Activated CD4-positive, alpha-beta T cell treated with anti-CD3 and anti-CD28 coated beads for 4 hours (primary cell): ENCODE data around the gene HLA-DRB1.
"Not testable (repeated sequence)": the region's sequence is repeated elsewhere in the genome, so short reads cannot be mapped to it uniquely, and the experiment has no call there.

Source experiments
- DNase-seq, 2 donors: peaks; one replicate each; pipeline ENCODE4 v3.0.0-alpha.2; 2020

HLA-DRB1 gene

GRCh38 chr6:32609391-32609730, 19.7 kb upstream of the HLA-DRB1 start:
- no peak for DNase-seq

DNA sequence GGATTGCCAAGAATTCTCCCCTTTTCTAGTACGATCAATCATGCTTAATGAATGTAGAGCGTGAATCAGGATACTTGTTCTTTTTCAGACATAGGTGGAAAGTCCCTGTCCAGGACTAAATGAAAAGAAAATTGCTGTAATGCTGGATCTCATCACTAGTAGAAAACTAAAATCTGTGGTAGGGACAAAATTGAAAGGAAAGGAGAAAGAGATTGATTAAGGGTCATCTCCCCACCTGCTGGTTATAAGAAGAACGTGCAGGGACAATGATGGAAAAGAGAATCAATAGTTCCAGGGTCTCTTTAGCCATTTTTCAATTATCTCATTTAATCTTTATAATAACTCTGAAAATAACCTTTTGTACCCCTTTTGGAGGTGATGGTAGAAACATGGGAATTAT, 18.7 kb upstream of the HLA-DRB1 start:
- no peak for DNase-seq

DNA sequence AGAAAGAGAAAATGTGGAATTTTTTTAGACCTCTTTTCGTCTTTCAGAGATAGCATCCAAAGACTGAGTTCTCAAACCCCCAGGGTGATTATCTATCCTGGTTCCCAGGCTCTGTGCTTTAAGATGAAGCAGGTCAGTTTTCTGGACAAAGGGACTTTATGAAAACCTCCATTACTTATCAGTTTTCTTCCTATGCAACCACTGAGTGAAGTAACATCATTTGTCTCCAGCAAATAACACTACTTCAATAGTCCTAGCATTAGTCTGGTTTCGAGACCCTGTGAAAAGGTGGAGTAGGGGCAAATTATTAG, 18.3 kb upstream of the HLA-DRB1 start:
- no peak for DNase-seq

- DNase-seq: no peak
These were observed 17.8 kb upstream of the HLA-DRB1 start for GRCh38 chr6:32607263-32607987.

- DNase-seq: no peak
These were observed 14.8 kb upstream of the HLA-DRB1 start for GRCh38 chr6:32604434-32604877.

GRCh38 chr6:32603888-32604287, 14.2 kb upstream of the HLA-DRB1 start:
- no peak for DNase-seq

- no peak for DNase-seq
These were observed 13.6 kb upstream of the HLA-DRB1 start for GRCh38 chr6:32603222-32603621.

- DNase-seq: no peak
These were observed 12.7 kb upstream of the HLA-DRB1 start for GRCh38 chr6:32602383-32602782.

DNA sequence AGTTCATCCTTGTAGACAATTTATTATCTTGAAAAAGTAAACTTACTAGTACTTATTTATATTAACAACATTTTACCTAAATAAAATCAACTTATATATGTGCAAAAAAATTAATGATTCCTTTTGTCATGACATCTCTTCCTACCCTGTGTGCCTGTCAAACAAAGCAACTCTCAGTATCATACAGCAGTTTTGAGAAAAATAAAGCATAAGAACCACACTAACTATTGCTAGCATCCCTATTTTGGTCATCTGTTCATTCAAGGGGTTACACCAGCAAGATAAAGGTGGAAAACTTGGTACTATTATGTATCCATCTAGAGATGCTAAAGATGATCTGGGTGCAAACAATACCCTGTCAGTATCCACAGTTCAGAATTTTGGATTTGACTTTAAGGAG, 7.4 kb upstream of the HLA-DRB1 start:
- DNase-seq: no peak

DNA sequence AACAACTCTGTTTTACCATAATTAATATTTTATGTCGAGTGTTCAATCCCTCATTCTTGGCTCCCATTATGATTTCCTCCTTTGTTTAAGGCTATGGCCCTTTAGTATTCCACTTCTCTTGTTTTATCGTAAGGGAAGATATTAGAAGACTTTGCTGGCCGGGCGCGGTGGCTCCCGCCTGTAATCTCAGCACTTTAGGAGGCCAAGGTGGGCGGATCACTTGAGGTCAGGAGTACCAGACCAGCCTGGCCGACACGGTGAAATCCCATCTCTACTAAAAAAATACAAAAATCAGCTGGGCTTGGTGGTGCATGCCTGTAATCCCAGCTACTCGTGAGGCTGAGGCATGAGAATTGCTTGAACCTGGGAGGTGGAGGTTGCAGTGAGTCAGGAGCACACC, 1.1 kb upstream of the HLA-DRB1 start:
- DNase-seq: not testable (repeated sequence)

DNA sequence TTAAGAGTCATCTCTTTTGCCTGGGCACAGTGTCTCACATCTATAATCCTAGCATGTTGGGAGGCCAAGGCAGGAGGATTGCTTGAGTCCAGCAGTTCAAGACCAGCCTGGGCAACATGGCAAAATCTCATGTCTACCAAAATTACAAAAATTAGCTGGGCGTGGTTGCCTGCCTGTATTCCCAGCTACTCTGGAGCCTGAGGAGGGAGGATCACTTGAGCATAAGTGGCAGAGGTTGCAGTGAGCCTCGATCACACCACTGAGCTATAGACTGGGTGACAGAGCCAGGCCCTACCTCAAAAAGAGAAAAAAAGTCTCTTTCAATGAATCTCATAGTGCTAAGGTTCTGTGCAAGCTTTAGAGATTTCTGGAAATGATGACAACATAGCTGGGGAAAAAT, 1.5 kb downstream of the HLA-DRB1 start:
- DNase-seq: no peak

DNA sequence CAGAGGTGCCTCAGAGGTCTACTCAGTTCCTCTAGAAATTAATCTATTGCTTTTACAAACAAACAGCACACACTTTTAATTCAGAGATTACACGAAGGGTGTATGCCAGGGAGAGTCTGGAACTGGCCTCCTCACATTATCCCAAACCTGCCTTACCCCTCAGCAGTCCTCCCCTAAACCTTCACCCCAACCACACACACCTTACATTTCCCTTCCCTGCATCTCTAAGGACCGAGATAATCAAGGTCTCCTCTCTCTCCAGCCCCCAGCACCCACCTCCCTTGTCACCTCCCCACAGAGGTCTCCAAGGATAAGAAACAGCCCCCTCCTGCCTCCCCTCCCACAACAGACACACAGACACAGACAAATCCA, 6.1 kb downstream of the HLA-DRB1 start:
- no peak for DNase-seq

- DNase-seq: no peak
These were observed 8.1 kb downstream of the HLA-DRB1 start for GRCh38 chr6:32581315-32582095.

- no peak for DNase-seq
These were observed 9.1 kb downstream of the HLA-DRB1 start for GRCh38 chr6:32580593-32580992.

DNA sequence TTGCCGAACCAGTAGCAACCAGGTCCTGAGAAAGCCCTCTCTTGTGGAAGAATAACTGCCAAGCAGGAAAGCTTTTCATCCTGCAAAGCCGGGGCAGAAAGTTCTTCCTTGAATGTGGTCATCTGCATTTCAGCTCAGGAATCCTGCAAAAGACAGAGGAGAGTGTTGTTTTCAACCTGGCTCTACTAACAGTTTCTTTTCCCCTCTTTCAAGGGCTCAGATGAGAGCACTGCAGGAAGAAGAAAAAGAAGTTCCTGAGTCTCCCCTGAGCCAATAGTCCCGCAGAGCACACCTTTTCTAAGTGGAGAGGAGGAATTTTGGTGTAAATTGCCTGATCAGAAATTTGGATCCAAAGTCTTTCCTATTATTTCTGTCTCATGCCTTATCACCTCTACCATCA, 10.7 kb downstream of the HLA-DRB1 start:
- DNase-seq: no peak

GRCh38 chr6:32577493-32577892, 12.2 kb downstream of the HLA-DRB1 start:
- DNase-seq: not testable (repeated sequence)

DNA sequence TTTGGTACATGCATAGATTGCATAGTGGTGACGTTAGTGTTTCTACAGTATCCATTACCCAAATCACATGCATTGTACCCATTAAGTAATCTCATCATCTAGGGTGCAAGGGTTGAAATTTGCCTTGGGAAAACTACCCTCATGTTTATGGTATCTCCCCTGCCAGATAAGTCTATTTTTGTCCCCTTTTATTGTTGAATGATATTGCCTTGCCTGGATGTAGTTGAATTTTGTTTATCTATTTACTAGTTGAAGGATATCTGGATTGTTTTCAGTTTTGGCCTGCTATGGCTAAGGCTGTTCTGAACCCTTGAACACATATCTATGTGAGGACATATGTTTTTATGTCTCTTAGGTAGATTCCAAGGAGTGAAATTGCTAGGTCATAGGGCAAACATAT, 13.4 kb downstream of the HLA-DRB1 start:
- no peak for DNase-seq

- no peak for DNase-seq
These were observed 19.2 kb downstream of the HLA-DRB1 start for GRCh38 chr6:32570363-32570905.

DNA sequence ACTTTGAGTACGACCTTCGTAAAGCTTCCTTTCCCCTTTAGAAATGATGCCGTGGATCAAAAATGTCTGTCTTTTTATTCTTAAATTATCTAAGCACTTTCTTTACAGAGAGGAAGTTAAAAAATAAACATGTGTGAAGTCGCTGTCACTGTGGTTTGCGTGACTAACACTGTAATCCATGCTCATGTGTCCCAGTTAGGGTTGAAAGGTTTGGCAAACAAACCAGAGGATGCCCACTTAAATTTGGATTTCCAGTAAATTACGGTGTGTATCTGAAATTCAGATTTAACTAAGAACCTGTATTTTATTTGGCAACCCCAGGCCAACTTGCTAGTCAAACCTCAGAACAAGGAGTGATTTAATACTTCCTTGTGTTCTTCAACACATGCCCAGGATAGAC, 21.1 kb downstream of the HLA-DRB1 start:
- no peak for DNase-seq

- DNase-seq: no peak
These were observed 22.7 kb downstream of the HLA-DRB1 start for GRCh38 chr6:32566957-32567356.

- DNase-seq: no peak
These were observed 24.1 kb downstream of the HLA-DRB1 start for GRCh38 chr6:32565511-32565910.

DNA sequence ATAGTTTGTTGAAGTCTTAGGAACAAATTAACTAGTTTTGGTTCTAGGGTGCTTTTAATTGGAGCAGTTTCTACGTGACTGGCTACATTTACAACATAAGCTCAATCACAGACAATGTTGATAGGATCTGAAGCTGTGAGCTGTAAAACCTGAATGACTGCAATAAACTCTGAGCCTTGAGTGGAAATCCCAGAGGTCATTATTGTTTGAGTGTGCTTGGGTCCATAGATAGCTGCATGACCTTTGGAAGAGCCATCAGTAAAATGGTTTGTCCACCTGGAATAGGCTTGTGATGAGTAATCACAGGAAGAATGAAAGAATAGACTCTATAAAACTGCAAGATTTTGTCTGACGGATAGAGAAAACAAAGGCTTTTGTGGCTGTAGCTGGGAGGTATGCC, 26.7 kb downstream of the HLA-DRB1 start:
- no peak for DNase-seq

DNA sequence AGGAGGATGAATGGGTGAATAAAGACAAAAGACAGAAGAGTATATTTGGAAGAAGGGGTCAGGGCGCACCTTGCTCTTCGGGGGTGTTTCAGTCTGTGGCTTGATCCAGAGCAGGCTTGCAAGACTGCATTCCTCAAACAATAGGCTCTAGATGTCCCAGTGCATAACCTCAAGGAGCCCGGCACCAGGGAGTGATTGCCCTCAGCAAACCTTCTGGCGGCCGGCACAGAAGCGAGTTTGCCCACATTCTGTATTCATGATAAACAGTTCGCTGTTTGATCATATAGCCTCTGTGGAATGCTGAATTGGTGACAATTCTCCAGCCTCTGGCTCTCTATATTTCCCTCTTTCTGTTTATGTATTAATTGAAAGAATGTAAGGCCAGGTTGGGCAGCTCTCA, 29.9 kb downstream of the HLA-DRB1 start:
- DNase-seq: no peak

- no peak for DNase-seq
These were observed 31.1 kb downstream of the HLA-DRB1 start for GRCh38 chr6:32558426-32559057.
